Measurements from ENCODE around the gene EEFSEC.

The EEFSEC gene

DNA sequence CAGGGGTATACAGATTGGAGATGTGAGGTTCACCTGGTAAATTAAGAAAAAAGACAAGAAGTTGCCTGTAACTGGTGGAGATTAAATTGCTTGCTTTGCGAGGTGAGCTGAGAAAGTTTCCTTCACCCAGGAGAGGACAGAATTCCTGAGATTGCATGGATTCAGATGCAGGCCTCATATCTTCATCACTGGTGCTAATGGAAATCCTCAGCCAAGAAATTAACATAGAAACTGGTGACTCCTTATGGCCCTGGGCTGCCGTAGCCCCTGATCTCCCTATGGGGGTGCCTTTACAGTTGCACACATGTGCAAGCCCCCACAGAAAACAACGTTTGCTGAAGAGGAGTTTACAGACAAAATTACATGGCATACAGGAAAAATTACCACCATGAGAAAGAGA lies 68.0 kb downstream of the EEFSEC start:
- Histone ChIP-seq H3K27me3 (ENCODE audit: insufficient read depth, poor library complexity, severe bottlenecking) (no peaks in the 10 kb centered on the region), H3K4me3 (replicated peaks; ENCODE audit: insufficient read depth, low read length) (no peak overlapping the region), H3K27ac (replicated peaks) (no peak overlapping the region)
- no peak for DNase-seq (ENCODE audit: low read depth in 1 of 2, low spot score in 1 of 2)
- TF ChIP-seq REST (IDR thresholded peaks at IDR 0.05; ENCODE audit: insufficient replicate concordance, low read depth), result no peak
- no peak for TF ChIP-seq POLR2AphosphoS5 (IDR thresholded peaks at IDR 0.05; ENCODE audit: low read depth)
- no peak for TF ChIP-seq SPI1 (IDR thresholded peaks at IDR 0.05; ENCODE audit: borderline replicate concordance, low read depth)
- no peak for TF ChIP-seq CTCF (IDR thresholded peaks at IDR 0.05; ENCODE audit: insufficient read depth, low read length)
- TF ChIP-seq GABPA (IDR thresholded peaks at IDR 0.05; ENCODE audit: low read depth), result no peak

- Histone ChIP-seq H3K27ac (replicated peaks) (no peak overlapping the region), H3K27me3 (ENCODE audit: insufficient read depth, poor library complexity, severe bottlenecking) (no peaks in the 10 kb centered on the region), H3K4me3 (replicated peaks; ENCODE audit: insufficient read depth, low read length) (no peak overlapping the region)
- TF ChIP-seq GABPA (IDR thresholded peaks at IDR 0.05; ENCODE audit: low read depth) (no peak), SPI1 (IDR thresholded peaks at IDR 0.05; ENCODE audit: borderline replicate concordance, low read depth) (no peak), CTCF (IDR thresholded peaks at IDR 0.05; ENCODE audit: insufficient read depth, low read length) (no peak), REST (IDR thresholded peaks at IDR 0.05; ENCODE audit: insufficient replicate concordance, low read depth) (no peak)
- no peak for DNase-seq (ENCODE audit: low read depth in 1 of 2, low spot score in 1 of 2)
Measured at GRCh38 chr3:128222796-128223385, 69.6 kb downstream of the EEFSEC start.

DNA sequence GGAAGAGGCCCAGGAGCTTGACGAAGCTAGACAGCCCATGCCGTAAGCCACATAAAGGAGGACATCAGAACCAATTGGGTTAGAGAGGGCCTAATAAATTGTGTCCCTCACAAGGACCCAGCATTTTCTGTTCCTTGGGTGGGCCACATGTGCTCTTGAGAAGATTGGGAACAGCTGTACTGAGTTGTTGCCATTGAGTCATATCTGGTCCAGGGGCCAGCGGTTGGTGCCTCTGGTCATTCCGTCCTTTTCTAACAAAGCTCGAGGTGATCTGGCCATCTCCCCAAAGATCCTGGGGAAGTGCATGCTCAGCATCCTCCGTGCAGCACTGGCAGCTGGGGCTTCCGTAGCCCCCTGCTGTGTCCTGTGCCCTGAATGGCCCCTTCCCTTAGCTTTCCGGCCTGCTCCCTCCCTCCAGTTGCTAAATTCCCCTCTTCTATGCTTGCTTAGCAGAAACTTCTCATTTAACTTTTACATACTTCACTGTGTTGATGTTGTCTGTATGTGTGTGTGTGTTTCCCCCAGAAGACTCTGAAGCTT lies 73.0 kb downstream of the EEFSEC start:
- H3K27ac ChIP-seq (replicated peaks), result no peak overlapping the region

More for the DNA sequence above, 73.0 kb downstream of the EEFSEC start:
- Histone ChIP-seq H3K27me3 (ENCODE audit: insufficient read depth, poor library complexity, severe bottlenecking) (no peaks in the 10 kb centered on the region), H3K4me3 (replicated peaks; ENCODE audit: insufficient read depth, low read length) (no peak overlapping the region)
- TF ChIP-seq GABPA (IDR thresholded peaks at IDR 0.05; ENCODE audit: low read depth) (no peak), POLR2AphosphoS5 (IDR thresholded peaks at IDR 0.05; ENCODE audit: low read depth) (no peak), REST (IDR thresholded peaks at IDR 0.05; ENCODE audit: insufficient replicate concordance, low read depth) (no peak), CTCF (IDR thresholded peaks at IDR 0.05; ENCODE audit: insufficient read depth, low read length) (no peak), SPI1 (IDR thresholded peaks at IDR 0.05; ENCODE audit: borderline replicate concordance, low read depth) (no peak)
- DNase-seq (ENCODE audit: low read depth in 1 of 2, low spot score in 1 of 2), result no peak

Measured in HL-60 (cell line).